Endothelial cell of umbilical vein (primary cell): ENCODE data around the gene HOXB4. TPM values are rescaled to one million over a fixed set of nuclear protein-coding genes. Genes with fewer than 3 reads are reported as not detected.

ENCODE experiments used
- BruUV-seq: library from RNA; stranded (reverse); fragments of 400-500 nt; replicated peaks from 2 replicates; lab custom pipeline; 2021; lab: Mats Ljungman, UMichigan
- CTCF ChIA-PET: fragments of 300-600, 350-600 bp; sonication (Branson Sonifier 250); formaldehyde crosslinking; loops from one replicate; lab custom pipeline; 2021; ENCODE audit warnings: antibody characterized with exemption, inconsistent platforms; lab: Charles Lee
- POLR2A ChIA-PET: fragments of 300-600, 350-600 bp; sonication (Branson Sonifier 250); formaldehyde crosslinking; loops from one replicate; lab custom pipeline; 2021; ENCODE audit warnings: antibody characterized with exemption, inconsistent platforms; lab: Charles Lee
- DNase-seq: peaks from one replicate; pipeline ENCODE4 v3.0.0-alpha.2; 2011; ENCODE audit warnings: low read depth, low spot score
- FAIRE-seq: peaks from 2 replicates; lab custom pipeline; 2011; peaks lifted over from hg19 to GRCh38; lab: Jason Lieb, UNC
- H2AFZ ChIP-seq: 2 replicates; pipeline ENCODE4 v1.6.0; 2012; ENCODE audit warnings: low read depth, low read length, control low read depth, inconsistent platforms
- H3K27ac ChIP-seq: 2 replicates; pipeline ENCODE4 v1.5.1; 2011; ENCODE audit warnings: low read depth, mild to moderate bottlenecking, control low read depth, low read length, moderate library complexity; ENCODE audit not compliant: insufficient read depth
- H3K27me3 ChIP-seq, 2 experiments: 2 replicates each; pipeline versions ENCODE4 v1.6.0 to v1.6.1; 2011; ENCODE audit warnings: low read length in 2 of 2, mixed read lengths in 1 of 2; ENCODE audit not compliant: control insufficient read depth in 2 of 2, insufficient read depth in 2 of 2
- H3K36me3 ChIP-seq, 2 experiments: 2 replicates in 1 of 2; 3 replicates in 1 of 2; pipeline ENCODE4 v1.5.1; 2011; ENCODE audit warnings: low read length in 2 of 2, mild to moderate bottlenecking in 1 of 2, moderate library complexity in 1 of 2; ENCODE audit not compliant: control insufficient read depth in 2 of 2, insufficient read depth in 2 of 2; ENCODE audit errors: extremely low read depth in 1 of 2
- H3K4me1 ChIP-seq: 3 replicates; pipeline ENCODE4 v1.5.1; 2011; ENCODE audit warnings: mild to moderate bottlenecking, low read length; ENCODE audit not compliant: control insufficient read depth, insufficient read depth; ENCODE audit errors: extremely low read depth
- H3K4me2 ChIP-seq: 2 replicates; pipeline ENCODE4 v1.6.1; 2011; ENCODE audit warnings: low read length, control low read depth, mixed read lengths; ENCODE audit not compliant: insufficient read depth
- H3K4me3 ChIP-seq, 3 experiments: fragments of 200-600 bp in 1 of 3; sonication (generic), shearing (Covaris generic) in 1 of 3; replicated peaks in 1 of 3; 2 replicates each; pipeline ENCODE4 v1.5.1; 2011 to 2016; ENCODE audit warnings: control low read depth in 3 of 3, low read length in 3 of 3, mild to moderate bottlenecking in 2 of 3, inconsistent platforms in 1 of 3, low read depth in 1 of 3, moderate library complexity in 1 of 3; ENCODE audit not compliant: insufficient read depth in 1 of 3
- H3K79me2 ChIP-seq: 2 replicates; pipeline ENCODE4 v1.6.0; 2012; ENCODE audit warnings: low read length, inconsistent platforms; ENCODE audit not compliant: control insufficient read depth, insufficient read depth
- H3K9ac ChIP-seq: replicated peaks from 2 replicates; pipeline ENCODE3; 2011; ENCODE audit warnings: low read length, control low read depth; ENCODE audit not compliant: insufficient read depth; ENCODE audit errors: extremely low read depth
- H3K9me1 ChIP-seq: replicated peaks from 3 replicates; pipeline ENCODE4 v1.6.0; 2011; ENCODE audit warnings: mild to moderate bottlenecking, low read length; ENCODE audit not compliant: control insufficient read depth, insufficient read depth; ENCODE audit errors: extremely low read depth
- H3K9me3 ChIP-seq: replicated peaks from 2 replicates; pipeline ENCODE4 v1.5.1; 2012; ENCODE audit warnings: low read length, inconsistent platforms; ENCODE audit not compliant: control insufficient read depth, insufficient read depth
- H4K20me1 ChIP-seq: replicated peaks from 2 replicates; pipeline ENCODE3; 2011; ENCODE audit warnings: mild to moderate bottlenecking, low read length; ENCODE audit not compliant: control insufficient read depth, insufficient read depth; ENCODE audit errors: extremely low read depth
- EZH2 ChIP-seq: IDR thresholded peaks from 2 replicates; pipeline ENCODE4 v1.6.1; 2012; ENCODE audit warnings: borderline replicate concordance, low read depth, mild to moderate bottlenecking, moderate library complexity, low read length, inconsistent platforms; ENCODE audit not compliant: severe bottlenecking
- FOS ChIP-seq: IDR thresholded peaks from 2 replicates; pipeline ENCODE4 v1.6.1; 2011; ENCODE audit warnings: mild to moderate bottlenecking, low read length, moderate library complexity, borderline replicate concordance; ENCODE audit not compliant: insufficient read depth
- MYC ChIP-seq: IDR thresholded peaks from one replicate; pipeline ENCODE4 v1.6.1; 2011; ENCODE audit warnings: mild to moderate bottlenecking, low read depth, low read length
- POLR2A ChIP-seq: IDR thresholded peaks from 2 replicates; pipeline ENCODE4 v1.6.1; 2012; ENCODE audit warnings: low read depth, mild to moderate bottlenecking, control low read depth, low read length
- POLR2AphosphoS5 ChIP-seq: IDR thresholded peaks from 2 replicates; pipeline ENCODE4 v1.6.1; 2012; ENCODE audit warnings: low read depth, mild to moderate bottlenecking, control low read depth, low read length, moderate library complexity; ENCODE audit not compliant: insufficient read depth
- dilution Hi-C: fragments of 300-500 bp; cut with MboI; formaldehyde crosslinking; loops from one replicate; pipeline ENCODE4 v1.15.0; 2019; ENCODE audit warnings: low sequenced_read_pairs; ENCODE audit not compliant: extremely low pct_ligation_motif_present
- intact Hi-C: fragments of 100-400 bp; cut with micrococcal nuclease; formaldehyde crosslinking; loops from one replicate; pipeline ENCODE4 v1.10.0; 2022
- polyA plus RNA-seq, 4 experiments: library from polyadenylated mRNA; depleted of rRNA in 3 of 4; stranded (reverse) in 3 of 4; unstranded in 1 of 4; fragments of >200 nt; gene quantifications; 2 replicates each; pipeline versions ENCODE4 v1.2.1 to v1.2.3, GENCODE V29; 2011 to 2012; ENCODE audit warnings: missing spikeins in 1 of 4
- total RNA-seq: library from RNA; stranded (reverse); gene quantifications from 2 replicates; pipeline ENCODE4 v1.2.3, GENCODE V29; 2021
- TF ChIP-seq, protein P1 (sequence below), 2 donors: IDR thresholded peaks; 1 replicate in 1 of 2; 2 replicates in 1 of 2; pipeline ENCODE4 v1.5.1; 2011; ENCODE audit warnings: low read length in 2 of 2, mild to moderate bottlenecking in 2 of 2, moderate library complexity in 2 of 2, control low read depth in 1 of 2, inconsistent platforms in 1 of 2, low read depth in 1 of 2; ENCODE audit not compliant: insufficient read depth in 1 of 2; ENCODE audit errors: extremely low read depth in 1 of 2

The HOXB4 gene
- total and polyA plus RNA-seq, 2 donors (not counting 3 experiments of a cell fraction or from before 2014, with no cell fraction given): 4.6 to 13.1 TPM

DNA sequence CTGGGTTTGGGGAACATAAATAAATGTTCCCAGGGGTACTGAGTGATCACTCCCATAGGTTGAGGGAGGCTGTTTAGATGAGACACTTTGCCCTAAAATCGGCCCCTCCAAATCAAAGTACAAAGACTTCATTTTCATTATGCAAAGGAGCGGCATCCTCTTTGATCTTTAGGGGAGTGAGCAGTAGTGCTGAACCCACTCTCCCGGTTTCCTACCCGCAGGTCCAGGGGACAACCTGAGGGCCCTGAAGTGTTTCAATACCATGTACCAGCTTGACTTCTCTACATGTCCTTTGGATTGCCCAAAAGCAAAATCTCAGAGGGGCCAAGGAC lies 23.0 kb upstream of the HOXB4 start:
- no peak overlapping the region for H3K4me2 ChIP-seq
- BruUV-seq: no TSS peak
- no peaks in the 10 kb centered on the region for H3K9me3 ChIP-seq
- dilution Hi-C loops: no loop called here
- DNase-seq (no peak), FAIRE-seq (no peak)
- peaks cover 86% of the 10 kb centered on the region for H3K79me2 ChIP-seq
- H3K4me1 ChIP-seq: peaks cover 39% of the 10 kb centered on the region
- no peaks in the 10 kb centered on the region for H3K9me1 ChIP-seq
- H3K27me3 ChIP-seq: no peaks in the 10 kb centered on the region
- no peaks in the 10 kb centered on the region for H4K20me1 ChIP-seq
- H3K27ac ChIP-seq: no peak overlapping the region
- ChIA-PET CTCF (interaction anchor here (0.9 to 1.5 kb wide), 6 partner anchors 8 to 341 kb away, joined by 3 to 4 read pairs (median 3); no protein-coding TSS in a partner anchor), POLR2A (no interaction called here)
- TF ChIP-seq MYC (no peak), POLR2AphosphoS5 (no peak), FOS (no peak), POLR2A (no peak), EZH2 (no peak)
- TF ChIP-seq, protein P1, sequence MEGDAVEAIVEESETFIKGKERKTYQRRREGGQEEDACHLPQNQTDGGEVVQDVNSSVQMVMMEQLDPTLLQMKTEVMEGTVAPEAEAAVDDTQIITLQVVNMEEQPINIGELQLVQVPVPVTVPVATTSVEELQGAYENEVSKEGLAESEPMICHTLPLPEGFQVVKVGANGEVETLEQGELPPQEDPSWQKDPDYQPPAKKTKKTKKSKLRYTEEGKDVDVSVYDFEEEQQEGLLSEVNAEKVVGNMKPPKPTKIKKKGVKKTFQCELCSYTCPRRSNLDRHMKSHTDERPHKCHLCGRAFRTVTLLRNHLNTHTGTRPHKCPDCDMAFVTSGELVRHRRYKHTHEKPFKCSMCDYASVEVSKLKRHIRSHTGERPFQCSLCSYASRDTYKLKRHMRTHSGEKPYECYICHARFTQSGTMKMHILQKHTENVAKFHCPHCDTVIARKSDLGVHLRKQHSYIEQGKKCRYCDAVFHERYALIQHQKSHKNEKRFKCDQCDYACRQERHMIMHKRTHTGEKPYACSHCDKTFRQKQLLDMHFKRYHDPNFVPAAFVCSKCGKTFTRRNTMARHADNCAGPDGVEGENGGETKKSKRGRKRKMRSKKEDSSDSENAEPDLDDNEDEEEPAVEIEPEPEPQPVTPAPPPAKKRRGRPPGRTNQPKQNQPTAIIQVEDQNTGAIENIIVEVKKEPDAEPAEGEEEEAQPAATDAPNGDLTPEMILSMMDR (IDR thresholded peaks at IDR 0.05; ENCODE audit: extremely low read depth in 1 of 2, insufficient read depth in 1 of 2, low read depth in 1 of 2, low read length in 2 of 2): no peak
- no peak overlapping the region for H2AFZ ChIP-seq
- no peak overlapping the region for H3K4me3 ChIP-seq
- no peaks in the 10 kb centered on the region for H3K36me3 ChIP-seq
- intact Hi-C loops: no loop called here
- H3K9ac ChIP-seq: no peak overlapping the region
